T-helper 22 cell (primary cell): ENCODE results near the gene LRP2.
"Not testable (repeated sequence)": the region's sequence is repeated elsewhere in the genome, so short reads cannot be mapped to it uniquely, and the experiment has no call there.

ENCODE experiments used
- DNase-seq: peaks from one replicate; pipeline ENCODE4 v3.0.0-alpha.2; 2020; ENCODE audit warnings: low read depth

LRP2 gene

GRCh38 chr2:169348321-169349024 is 13.9 kb downstream of the LRP2 start:
- no peak for DNase-seq

GRCh38 chr2:169345486-169346437 is 16.6 kb downstream of the LRP2 start:
- DNase-seq, result no peak

GRCh38 chr2:169344736-169345485 is 17.4 kb downstream of the LRP2 start:
- no peak for DNase-seq

- no peak for DNase-seq
Observed at GRCh38 chr2:169343202-169343601, 19.1 kb downstream of the LRP2 start.

GRCh38 chr2:169339657-169340056 is 22.7 kb downstream of the LRP2 start:
- no peak for DNase-seq

GRCh38 chr2:169336695-169337094 is 25.6 kb downstream of the LRP2 start:
- no peak for DNase-seq

GRCh38 chr2:169330555-169331198 is 31.7 kb downstream of the LRP2 start:
- no peak for DNase-seq

GRCh38 chr2:169329688-169330554 is 32.4 kb downstream of the LRP2 start:
- DNase-seq, result no peak

GRCh38 chr2:169328785-169329184 is 33.5 kb downstream of the LRP2 start:
- DNase-seq, result no peak

GRCh38 chr2:169327837-169328236 is 34.5 kb downstream of the LRP2 start:
- not testable (repeated sequence) for DNase-seq

GRCh38 chr2:169325886-169326285 is 36.4 kb downstream of the LRP2 start:
- not testable (repeated sequence) for DNase-seq

- no peak for DNase-seq
Observed at GRCh38 chr2:169324581-169325260, 37.6 kb downstream of the LRP2 start.

GRCh38 chr2:169323841-169324240 is 38.5 kb downstream of the LRP2 start:
- no peak for DNase-seq

- DNase-seq, result no peak
Observed at GRCh38 chr2:169320561-169320960, 41.8 kb downstream of the LRP2 start.

- DNase-seq, result no peak
Observed at GRCh38 chr2:169315357-169315756, 47.0 kb downstream of the LRP2 start.

- not testable (repeated sequence) for DNase-seq
Observed at GRCh38 chr2:169308349-169308748, 54.0 kb downstream of the LRP2 start.

- not testable (repeated sequence) for DNase-seq
Observed at GRCh38 chr2:169304689-169305088, 57.6 kb downstream of the LRP2 start.

- no peak for DNase-seq
Observed at GRCh38 chr2:169303579-169304305, 58.6 kb downstream of the LRP2 start.

GRCh38 chr2:169302364-169302763 is 60.0 kb downstream of the LRP2 start:
- DNase-seq, result no peak
